IgD-negative memory B cell (primary cell): ENCODE measurements around the gene TMIGD2. TPM values are rescaled to one million over a fixed set of nuclear protein-coding genes. Genes with fewer than 3 reads are reported as not detected.
"Not testable (repeated sequence)": the region's sequence is repeated elsewhere in the genome, so short reads cannot be mapped to it uniquely, and the experiment has no call there.

Experiments
- H3K27ac Mint-ChIP-seq, 3 donors: one replicate each; pipeline ENCODE4 v1.8.0; 2020 to 2022; ENCODE audit warnings: mild to moderate bottlenecking in 3 of 3, mixed read lengths in 3 of 3, moderate library complexity in 1 of 3
- H3K27me3 Mint-ChIP-seq: one replicate; pipeline ENCODE4 v1.8.0; 2021; ENCODE audit warnings: mixed read lengths
- H3K36me3 Mint-ChIP-seq: one replicate; pipeline ENCODE4 v1.8.0; 2020; ENCODE audit warnings: mild to moderate bottlenecking, mixed read lengths
- H3K4me1 Mint-ChIP-seq, 3 donors: one replicate each; pipeline ENCODE4 v1.8.0; 2020 to 2022; ENCODE audit warnings: mixed read lengths in 3 of 3, mild to moderate bottlenecking in 1 of 3
- H3K4me3 Mint-ChIP-seq, 4 donors: one replicate each; pipeline ENCODE4 v1.8.0; 2020 to 2022; ENCODE audit warnings: mild to moderate bottlenecking in 4 of 4, mixed read lengths in 4 of 4, moderate library complexity in 3 of 4
- H3K9me3 Mint-ChIP-seq, 3 donors: one replicate each; pipeline ENCODE4 v1.8.0; 2020 to 2021; ENCODE audit warnings: mixed read lengths in 3 of 3, mild to moderate bottlenecking in 1 of 3
- polyA plus RNA-seq: library from polyadenylated mRNA; unstranded; fragments of 300-500 nt; fragmentation: Illumina TruSeq; gene quantifications from one replicate; pipeline ENCODE4 v1.2.3, GENCODE V29; 2021

Gene TMIGD2
- polyA plus RNA-seq, 1 donor from 2014 or later: 1.9 TPM

- H3K27ac Mint-ChIP-seq: no peak overlapping the region
- peaks cover 10% of the 10 kb centered on the region for H3K27me3 Mint-ChIP-seq
- H3K4me3 Mint-ChIP-seq: no peak overlapping the region
- no peaks in the 10 kb centered on the region for H3K4me1 Mint-ChIP-seq
- H3K9me3 Mint-ChIP-seq: peaks cover 0 to 2% (median 0%) of the 10 kb centered on the region in 3 donors
- H3K36me3 Mint-ChIP-seq: no peaks in the 10 kb centered on the region
Measured at GRCh38 chr19:4292515-4292914, 9.7 kb downstream of the TMIGD2 start.

- Mint-ChIP-seq H3K9me3 (peaks cover 0 to 2% (median 0%) of the 10 kb centered on the region in 3 donors), H3K36me3 (no peaks in the 10 kb centered on the region), H3K27ac (peak overlapping the region in 1 of 3 donors; percentile 76), H3K27me3 (peaks cover 8% of the 10 kb centered on the region), H3K4me1 (no peaks in the 10 kb centered on the region), H3K4me3 (no peak overlapping the region)
Measured at GRCh38 chr19:4291184-4291732, 10.9 kb downstream of the TMIGD2 start.

- H3K4me3 Mint-ChIP-seq: no peak overlapping the region
- peaks cover 0 to 2% (median 0%) of the 10 kb centered on the region in 3 donors for H3K9me3 Mint-ChIP-seq
- H3K4me1 Mint-ChIP-seq: no peaks in the 10 kb centered on the region
- H3K36me3 Mint-ChIP-seq: no peaks in the 10 kb centered on the region
- peak overlapping the region in 1 of 3 donors; percentile 19 for H3K27ac Mint-ChIP-seq
- peaks cover 12% of the 10 kb centered on the region for H3K27me3 Mint-ChIP-seq
Measured at GRCh38 chr19:4288091-4288777, 14.0 kb downstream of the TMIGD2 start.

GRCh38 chr19:4286141-4286540, 16.0 kb downstream of the TMIGD2 start:
- not testable (repeated sequence) for H3K27ac Mint-ChIP-seq, H3K4me3 Mint-ChIP-seq

GRCh38 chr19:4284974-4285373, 17.2 kb downstream of the TMIGD2 start:
- Mint-ChIP-seq H3K9me3 (peaks cover 0 to 2% (median 0%) of the 10 kb centered on the region in 3 donors), H3K4me1 (no peaks in the 10 kb centered on the region), H3K27me3 (peaks cover 28% of the 10 kb centered on the region), H3K27ac (no peak overlapping the region), H3K4me3 (no peak overlapping the region), H3K36me3 (no peaks in the 10 kb centered on the region)

More at GRCh38 chr19:4286141-4286540, 16.0 kb downstream of the TMIGD2 start:
- not testable (repeated sequence) for H3K9me3 Mint-ChIP-seq, H3K36me3 Mint-ChIP-seq, H3K4me1 Mint-ChIP-seq
- H3K27me3 Mint-ChIP-seq: peaks cover 19% of the 10 kb centered on the region

- Mint-ChIP-seq H3K4me1 (no peaks in the 10 kb centered on the region), H3K9me3 (peaks cover 0 to 2% (median 0%) of the 10 kb centered on the region in 3 donors), H3K27ac (no peak overlapping the region), H3K4me3 (no peak overlapping the region), H3K36me3 (no peaks in the 10 kb centered on the region), H3K27me3 (peaks cover 31% of the 10 kb centered on the region)
Measured at GRCh38 chr19:4284176-4284958, 17.8 kb downstream of the TMIGD2 start.

GRCh38 chr19:4279530-4280422, 22.4 kb downstream of the TMIGD2 start:
- no peaks in the 10 kb centered on the region for H3K4me1 Mint-ChIP-seq
- H3K27me3 Mint-ChIP-seq: peaks cover 30% of the 10 kb centered on the region
- no peak overlapping the region for H3K27ac Mint-ChIP-seq
- H3K9me3 Mint-ChIP-seq: no peaks in the 10 kb centered on the region
- no peak overlapping the region for H3K4me3 Mint-ChIP-seq
- no peaks in the 10 kb centered on the region for H3K36me3 Mint-ChIP-seq

GRCh38 chr19:4279267-4279529, 23.0 kb downstream of the TMIGD2 start:
- Mint-ChIP-seq H3K9me3 (no peaks in the 10 kb centered on the region), H3K4me3 (no peak overlapping the region), H3K4me1 (no peaks in the 10 kb centered on the region), H3K27ac (no peak overlapping the region), H3K27me3 (peaks cover 26% of the 10 kb centered on the region), H3K36me3 (no peaks in the 10 kb centered on the region)

GRCh38 chr19:4278419-4279266, 23.5 kb downstream of the TMIGD2 start, which contains the start of gene SHD:
SHD (plus strand) TSS chr19:4279266; CDS start chr19:4280064, 798 bp downstream.
- Mint-ChIP-seq H3K4me3 (peak within 1 kb of the TSS in 1 of 4 donors; percentile 12), H3K36me3 (no peaks in the 10 kb centered on the region), H3K27me3 (peaks cover 26% of the 10 kb centered on the region), H3K9me3 (no peaks in the 10 kb centered on the region), H3K27ac (no peak within 1 kb of the TSS), H3K4me1 (no peaks in the 10 kb centered on the region)

GRCh38 chr19:4278010-4278409, 24.2 kb downstream of the TMIGD2 start:
- no peaks in the 10 kb centered on the region for H3K36me3 Mint-ChIP-seq
- no peaks in the 10 kb centered on the region for H3K4me1 Mint-ChIP-seq
- no peak overlapping the region for H3K27ac Mint-ChIP-seq
- no peaks in the 10 kb centered on the region for H3K9me3 Mint-ChIP-seq
- H3K4me3 Mint-ChIP-seq: no peak overlapping the region
- peaks cover 26% of the 10 kb centered on the region for H3K27me3 Mint-ChIP-seq

- Mint-ChIP-seq H3K27me3 (peaks cover 26% of the 10 kb centered on the region), H3K9me3 (no peaks in the 10 kb centered on the region), H3K4me1 (no peaks in the 10 kb centered on the region), H3K27ac (no peak overlapping the region), H3K4me3 (no peak overlapping the region), H3K36me3 (no peaks in the 10 kb centered on the region)
Measured at GRCh38 chr19:4277191-4277696, 24.9 kb downstream of the TMIGD2 start.

GRCh38 chr19:4274321-4274686, 27.9 kb downstream of the TMIGD2 start:
- H3K27ac Mint-ChIP-seq, H3K4me3 Mint-ChIP-seq, H3K9me3 Mint-ChIP-seq, H3K27me3 Mint-ChIP-seq, H3K36me3 Mint-ChIP-seq, H3K4me1 Mint-ChIP-seq: not testable (repeated sequence)

GRCh38 chr19:4272894-4273293, 29.3 kb downstream of the TMIGD2 start:
- H3K9me3 Mint-ChIP-seq: no peaks in the 10 kb centered on the region
- no peak overlapping the region for H3K4me3 Mint-ChIP-seq
- peaks cover 3% of the 10 kb centered on the region for H3K27me3 Mint-ChIP-seq
- H3K36me3 Mint-ChIP-seq: peaks cover 2% of the 10 kb centered on the region
- H3K4me1 Mint-ChIP-seq: no peaks in the 10 kb centered on the region
- H3K27ac Mint-ChIP-seq: no peak overlapping the region

- peak overlapping the region in 1 of 4 donors; percentile 28 for H3K4me3 Mint-ChIP-seq
- no peaks in the 10 kb centered on the region for H3K27me3 Mint-ChIP-seq
- peaks cover 0 to 10% (median 0%) of the 10 kb centered on the region in 3 donors for H3K4me1 Mint-ChIP-seq
- H3K36me3 Mint-ChIP-seq: peaks cover 5% of the 10 kb centered on the region
- H3K27ac Mint-ChIP-seq: peak overlapping the region in 1 of 3 donors; percentile 28
- no peaks in the 10 kb centered on the region for H3K9me3 Mint-ChIP-seq
Measured at GRCh38 chr19:4268816-4269430, 33.3 kb downstream of the TMIGD2 start.
